Astrocyte of the hippocampus (primary cell): ENCODE results near the gene HRCT1.
"Not testable (repeated sequence)": the region's sequence is repeated elsewhere in the genome, so short reads cannot be mapped to it uniquely, and the experiment has no call there.

Experiments used
- DNase-seq: peaks from one replicate; pipeline ENCODE4 v3.0.0; 2011; ENCODE audit warnings: low read depth, low spot score

The HRCT1 gene

GRCh38 chr9:35905912-35906679, at the start of gene HRCT1:
Gene HRCT1, plus strand, starts transcription at chr9:35906202. Its CDS starts 86 bp downstream, at chr9:35906288.
- peak; percentile 97 for DNase-seq

- DNase-seq = no peak
Measured at GRCh38 chr9:35856206-35856605, 49.8 kb upstream of the HRCT1 start.

GRCh38 chr9:35856882-35857281, 49.1 kb upstream of the HRCT1 start:
- no peak for DNase-seq

GRCh38 chr9:35858458-35858857, 47.5 kb upstream of the HRCT1 start:
- no peak for DNase-seq

- DNase-seq = peak; percentile 26
Measured at GRCh38 chr9:35859310-35859989, 46.6 kb upstream of the HRCT1 start.

GRCh38 chr9:35859990-35860339, 46.0 kb upstream of the HRCT1 start:
- DNase-seq = no peak

GRCh38 chr9:35861161-35861897, 44.7 kb upstream of the HRCT1 start:
- DNase-seq = no peak

GRCh38 chr9:35862328-35862727, 43.7 kb upstream of the HRCT1 start:
- DNase-seq = no peak

- no peak for DNase-seq
Measured at GRCh38 chr9:35863583-35863982, 42.4 kb upstream of the HRCT1 start.

- DNase-seq = no peak
Measured at GRCh38 chr9:35864695-35865255, 41.2 kb upstream of the HRCT1 start.

- no peak for DNase-seq
Measured at GRCh38 chr9:35867538-35867937, 38.5 kb upstream of the HRCT1 start.

- DNase-seq = no peak
Measured at GRCh38 chr9:35868933-35869332, 37.1 kb upstream of the HRCT1 start.

GRCh38 chr9:35869621-35870216, 36.3 kb upstream of the HRCT1 start:
- DNase-seq = no peak

GRCh38 chr9:35870351-35870923, 35.6 kb upstream of the HRCT1 start, which contains the start of gene OR13J1:
Gene OR13J1, minus strand, starts transcription at chr9:35870401. Its CDS starts 0 bp downstream, at chr9:35870401.
- DNase-seq = no peak

- DNase-seq = peak; percentile 46
Measured at GRCh38 chr9:35871545-35871944, 34.5 kb upstream of the HRCT1 start.

- DNase-seq = no peak
Measured at GRCh38 chr9:35872505-35872904, 33.5 kb upstream of the HRCT1 start.

- peak; percentile 87 for DNase-seq
Measured at GRCh38 chr9:35882263-35882848, 23.6 kb upstream of the HRCT1 start.

GRCh38 chr9:35882996-35883395, 23.0 kb upstream of the HRCT1 start:
- DNase-seq = peak; percentile 35

GRCh38 chr9:35884908-35885307, 21.1 kb upstream of the HRCT1 start:
- not testable (repeated sequence) for DNase-seq

- no peak for DNase-seq
Measured at GRCh38 chr9:35891646-35892045, 14.4 kb upstream of the HRCT1 start.

- DNase-seq = no peak
Measured at GRCh38 chr9:35892051-35892450, 14.0 kb upstream of the HRCT1 start.
